ENCODE results near the gene MCM9.
"Not testable (repeated sequence)": the region's sequence is repeated elsewhere in the genome, so short reads cannot be mapped to it uniquely, and the experiment has no call there.

The MCM9 gene

GRCh38 chr6:118789419-118789818, 145.5 kb downstream of the MCM9 start:
- no peak for DNase-seq

DNA sequence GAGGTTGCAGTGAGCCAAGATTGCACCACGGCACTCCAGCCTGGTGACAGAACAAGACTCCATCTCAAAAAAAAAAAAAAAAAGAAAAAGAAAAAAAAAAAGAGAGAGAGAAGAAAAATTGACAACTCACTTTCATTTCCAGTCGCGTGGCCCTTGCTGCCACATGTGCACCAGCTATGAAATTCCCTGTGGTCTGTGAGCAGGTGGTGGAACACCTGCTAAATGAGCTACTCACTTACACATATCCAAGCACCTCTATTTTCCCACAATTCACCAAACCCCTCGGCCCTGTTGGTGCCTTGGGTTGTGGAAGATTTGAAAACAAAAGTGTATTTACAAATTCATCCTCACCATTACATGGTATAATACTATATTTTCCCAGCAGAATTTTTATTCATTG, 146.3 kb downstream of the MCM9 start:
- no peak for DNase-seq

GRCh38 chr6:118787724-118788423, 147.1 kb downstream of the MCM9 start:
- DNase-seq, result peak; percentile 14

- DNase-seq, result no peak
These were observed 148.1 kb downstream of the MCM9 start for GRCh38 chr6:118786596-118787453.

- DNase-seq, result no peak
These were observed 149.4 kb downstream of the MCM9 start for GRCh38 chr6:118785601-118786000.

- DNase-seq, result no peak
These were observed 150.3 kb downstream of the MCM9 start for GRCh38 chr6:118784641-118785164.

DNA sequence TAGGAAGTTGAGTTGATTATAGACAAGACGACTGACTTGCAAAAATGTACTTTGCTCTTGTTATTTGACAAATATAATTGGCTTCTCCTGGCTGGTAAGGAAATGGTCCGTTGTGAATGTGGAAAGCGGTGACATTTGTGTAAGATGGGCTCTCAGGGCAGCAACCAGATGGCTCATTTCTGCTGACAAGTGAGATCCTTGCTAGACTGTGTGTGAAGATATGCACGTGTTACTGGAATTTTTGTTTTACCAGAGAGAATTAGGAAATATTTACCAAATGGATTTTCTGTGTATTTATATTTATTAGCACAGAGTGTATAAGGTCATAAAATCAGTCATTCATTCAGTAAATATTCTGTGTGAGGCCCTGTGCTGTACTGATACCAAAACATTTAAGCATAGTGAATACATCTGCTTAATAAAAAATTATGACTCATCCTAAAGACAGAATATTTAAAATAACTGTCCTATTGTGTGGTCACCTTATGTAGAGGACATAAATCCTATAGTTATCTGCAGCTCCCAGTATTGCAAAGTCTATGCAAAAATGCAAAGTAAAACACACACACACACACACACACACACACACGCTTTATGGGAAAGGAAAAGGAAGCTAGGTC, 150.9 kb downstream of the MCM9 start:
- DNase-seq, result no peak

- DNase-seq, result no peak
These were observed 152.3 kb downstream of the MCM9 start for GRCh38 chr6:118782651-118783050.

DNA sequence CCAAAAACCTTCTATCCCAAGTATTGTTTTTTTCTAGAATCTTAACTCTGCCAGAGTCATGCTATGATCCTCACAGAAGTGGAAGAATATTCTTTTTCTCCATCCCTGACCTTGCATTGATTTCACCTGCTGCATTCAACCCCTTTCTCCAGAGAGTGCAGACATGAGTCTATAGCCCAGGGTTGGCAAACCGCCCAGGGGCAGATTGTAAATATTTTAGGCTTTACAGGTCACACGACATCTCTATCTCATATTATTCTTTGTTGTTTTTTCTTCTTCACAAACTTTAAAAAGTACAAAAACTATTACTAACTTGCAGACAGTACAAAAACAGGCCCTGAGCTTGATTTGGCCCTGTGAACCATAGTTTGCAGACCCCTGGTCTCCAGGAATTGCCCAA, 153.1 kb downstream of the MCM9 start:
- DNase-seq, result no peak

DNA sequence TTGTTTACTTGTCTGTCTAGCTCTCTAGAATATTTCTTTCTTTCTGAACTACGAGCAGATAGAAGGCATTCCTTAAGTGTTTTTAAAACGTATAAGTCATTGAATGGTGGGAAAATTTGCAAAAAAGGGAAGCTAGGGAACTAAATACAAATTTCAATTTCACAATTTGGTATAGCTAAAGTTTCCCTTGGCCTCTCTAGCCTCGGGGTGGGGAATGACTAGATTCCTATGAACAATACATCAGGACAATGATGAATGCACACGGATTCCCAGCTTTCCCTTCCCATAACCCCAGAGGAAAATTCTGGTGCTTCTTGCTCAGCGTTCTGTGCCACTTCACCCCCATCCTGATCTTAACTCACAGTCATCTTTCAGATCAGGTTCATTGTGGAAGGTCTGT, 154.3 kb downstream of the MCM9 start:
- DNase-seq, result no peak

- peak; percentile 68 for DNase-seq
These were observed 158.1 kb downstream of the MCM9 start for GRCh38 chr6:118776607-118777549.

GRCh38 chr6:118775381-118775780, 159.6 kb downstream of the MCM9 start:
- DNase-seq, result no peak

DNA sequence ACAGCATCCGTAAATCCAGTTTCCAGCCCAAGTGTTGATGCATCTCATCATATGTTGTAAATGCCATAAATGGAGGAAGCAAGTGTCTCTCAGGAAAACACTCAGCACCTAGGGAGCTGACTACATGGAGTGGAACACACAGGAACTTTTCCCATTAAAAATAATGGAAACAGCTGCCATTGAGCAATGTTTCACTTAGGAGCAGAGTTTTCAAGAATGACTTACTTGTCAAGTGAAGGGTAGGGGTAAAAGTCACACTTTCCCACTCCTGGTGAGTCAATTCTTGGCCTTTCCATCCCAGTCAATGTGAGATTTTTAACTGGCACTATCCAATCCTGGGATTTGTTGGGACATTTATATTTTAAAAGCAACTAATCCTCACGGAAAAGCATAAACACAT, 160.4 kb downstream of the MCM9 start:
- DNase-seq, result no peak

- DNase-seq, result no peak
These were observed 162.1 kb downstream of the MCM9 start for GRCh38 chr6:118772886-118773285.

GRCh38 chr6:118771253-118771652, 163.7 kb downstream of the MCM9 start:
- peak; percentile 51 for DNase-seq

DNA sequence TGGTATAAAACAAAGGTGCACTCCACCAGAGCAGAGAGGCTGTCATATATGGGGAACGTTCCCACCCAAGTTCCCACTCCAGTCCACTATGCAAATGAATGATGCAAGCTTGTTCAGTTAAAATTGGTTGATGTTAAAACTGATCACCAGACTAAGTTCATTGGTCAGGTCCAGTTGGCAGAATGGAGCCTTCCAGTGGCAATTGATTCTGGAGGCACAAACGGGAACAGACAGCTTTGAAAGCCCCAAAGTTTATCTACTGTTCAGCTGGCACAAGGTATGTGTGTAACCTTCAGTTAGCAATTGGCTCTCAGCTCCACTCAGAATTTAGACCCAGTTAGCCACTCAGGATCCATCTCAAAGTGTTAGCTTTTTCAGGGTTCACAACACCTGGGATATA, 164.1 kb downstream of the MCM9 start:
- no peak for DNase-seq

- DNase-seq, result peak; percentile 91
These were observed 164.7 kb downstream of the MCM9 start for GRCh38 chr6:118770112-118770788.

GRCh38 chr6:118768904-118769325, 166.0 kb downstream of the MCM9 start:
- no peak for DNase-seq

DNA sequence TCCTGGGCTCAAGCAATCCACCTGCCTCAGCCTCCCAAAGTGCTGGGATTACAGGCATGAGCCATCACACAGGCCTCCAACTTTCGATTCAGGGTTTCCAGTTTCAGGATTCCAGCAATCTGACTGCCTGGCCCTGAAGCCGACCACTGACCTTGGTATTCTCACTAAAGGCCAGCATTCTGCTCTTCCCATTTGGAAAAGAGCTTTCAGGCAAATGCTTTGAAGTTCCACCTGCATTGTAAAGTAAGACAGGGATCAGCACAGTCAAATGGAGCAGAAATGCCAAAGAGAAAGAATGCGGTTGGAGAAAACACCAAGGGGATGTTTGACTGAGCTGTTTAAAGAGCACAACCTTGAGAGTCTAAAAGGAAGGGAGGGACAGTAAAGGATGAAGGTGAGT, 166.5 kb downstream of the MCM9 start:
- DNase-seq, result no peak

DNA sequence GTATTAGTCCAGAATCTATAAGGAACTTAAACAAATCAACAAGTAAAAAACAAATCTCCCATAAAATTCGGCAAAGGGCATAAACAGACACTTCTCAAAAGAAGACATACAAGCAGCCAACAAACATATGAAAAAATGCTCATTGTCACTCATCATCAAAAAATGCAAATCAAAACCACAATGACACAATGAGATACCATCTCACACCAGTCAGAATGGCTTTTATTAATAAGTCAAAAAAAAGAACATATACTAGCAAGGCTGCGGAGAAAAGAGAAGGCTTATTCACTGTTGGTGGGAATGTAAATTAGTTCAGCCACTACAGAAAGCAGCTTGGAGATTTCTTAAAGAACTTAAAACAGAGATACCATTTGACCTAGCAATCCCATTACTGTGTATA, 169.6 kb downstream of the MCM9 start:
- not testable (repeated sequence) for DNase-seq

- DNase-seq, result no peak
These were observed 170.2 kb downstream of the MCM9 start for GRCh38 chr6:118764766-118765165.

Data from NCI-H1436 (cell line).